HG02870 (cell line): ENCODE data around the gene TMEM231.

Experiments used
- ATAC-seq: cut with Tn5 transposase; IDR thresholded peaks from one replicate; pipeline ENCODE4 v1.9.1; 2021; ENCODE audit warnings: mild to moderate bottlenecking, moderate library complexity; ENCODE audit not compliant: unreplicated experiment

The TMEM231 gene

GRCh38 chr16:75494661-75495075 is 61.4 kb downstream of the TMEM231 start:
- ATAC-seq, result no peak

- ATAC-seq, result no peak
Measured at GRCh38 chr16:75494184-75494583, 61.9 kb downstream of the TMEM231 start.

DNA sequence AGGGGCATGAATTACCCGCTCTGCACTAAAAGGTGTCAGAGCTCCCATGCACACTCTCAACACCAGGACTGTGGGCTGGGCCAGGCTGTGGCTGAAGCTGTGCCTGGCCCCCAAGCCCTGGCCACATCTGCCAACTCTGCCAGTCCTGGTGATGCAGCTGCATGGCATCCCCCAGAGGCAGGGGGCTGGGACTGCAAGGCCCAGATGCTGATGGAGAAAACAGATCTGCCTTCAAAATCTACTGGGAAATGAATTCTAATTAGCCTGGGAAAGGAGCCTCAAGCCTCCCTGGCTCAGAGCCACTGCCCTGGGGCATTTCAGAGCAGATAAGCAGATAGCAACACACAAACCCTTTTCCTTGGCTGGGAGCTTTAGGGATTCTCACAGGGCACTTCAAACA is 64.2 kb downstream of the TMEM231 start:
- no peak for ATAC-seq

GRCh38 chr16:75488322-75488721 is 67.7 kb downstream of the TMEM231 start:
- ATAC-seq, result no peak
